H1 (cell line): Measurements from ENCODE around the gene PRXL2A. TPM values are rescaled to one million over a fixed set of nuclear protein-coding genes. Genes with fewer than 3 reads are reported as not detected.

Experiments used
- CTCF ChIA-PET: fragments of 300-600 bp; sonication (Branson Sonifier 250); formaldehyde crosslinking; loops from one replicate; lab custom pipeline; 2021; ENCODE audit not compliant: partially characterized antibody; lab: Charles Lee
- POLR2A ChIA-PET: fragments of 300-600 bp; sonication (Branson Sonifier 250); formaldehyde crosslinking; loops from one replicate; lab custom pipeline; 2021; ENCODE audit warnings: inconsistent platforms; ENCODE audit not compliant: partially characterized antibody; lab: Charles Lee
- DNase-seq, 2 experiments: peaks; one replicate each; pipeline versions ENCODE4 v3.0.0 to v3.0.0-alpha.2; 2010 to 2022; ENCODE audit warnings: low spot score in 2 of 2, low read depth in 1 of 2, mixed read lengths in 1 of 2
- FAIRE-seq: peaks from 2 replicates; lab custom pipeline; 2011; peaks lifted over from hg19 to GRCh38; lab: Jason Lieb, UNC
- H2AFZ ChIP-seq: 2 replicates; pipeline ENCODE4 v1.8.1; 2012; ENCODE audit warnings: low read length, inconsistent platforms
- H2AK5ac ChIP-seq: 2 replicates; pipeline ENCODE4 v1.6.1; 2013; ENCODE audit warnings: low read depth, low read length
- H2BK120ac ChIP-seq: replicated peaks from 2 replicates; pipeline ENCODE3; 2013; ENCODE audit warnings: low read depth, low read length, inconsistent platforms
- H2BK12ac ChIP-seq: 2 replicates; pipeline ENCODE4 v1.6.1; 2013; ENCODE audit warnings: low read depth, low read length
- H2BK15ac ChIP-seq: 2 replicates; pipeline ENCODE4 v1.6.1; 2013; ENCODE audit warnings: low read length
- H2BK20ac ChIP-seq: 2 replicates; pipeline ENCODE4 v1.6.1; 2013; ENCODE audit warnings: low read length
- H2BK5ac ChIP-seq: 2 replicates; pipeline ENCODE4 v1.6.1; 2013; ENCODE audit warnings: low read depth, low read length
- H3K14ac ChIP-seq: 2 replicates; pipeline ENCODE4 v1.6.1; 2013; ENCODE audit warnings: inconsistent platforms; ENCODE audit not compliant: insufficient read length
- H3K18ac ChIP-seq: 2 replicates; pipeline ENCODE4 v1.6.1; 2013; ENCODE audit warnings: low read length; ENCODE audit errors: extremely low read depth
- H3K23ac ChIP-seq: 2 replicates; pipeline ENCODE4 v1.6.1; 2013; ENCODE audit warnings: inconsistent platforms; ENCODE audit not compliant: insufficient read length
- H3K23me2 ChIP-seq: 2 replicates; pipeline ENCODE4 v1.6.1; 2013; ENCODE audit warnings: low read depth, low read length
- H3K27ac ChIP-seq: 2 replicates; pipeline ENCODE4 v1.6.1; 2011; ENCODE audit warnings: low read depth, low read length, inconsistent platforms
- H3K27me3 ChIP-seq, 4 experiments: replicated peaks in 1 of 4; 1 replicate in 1 of 4; 2 replicates in 3 of 4; pipeline versions ENCODE4 v1.6.1 to v1.8.1; 2011 to 2013; ENCODE audit warnings: low read length in 3 of 4, mild to moderate bottlenecking in 3 of 4, inconsistent platforms in 2 of 4, mixed read lengths in 2 of 4, moderate library complexity in 1 of 4; ENCODE audit not compliant: control insufficient read depth in 3 of 4, insufficient read depth in 3 of 4; ENCODE audit errors: extremely low read depth in 1 of 4
- H3K36me3 ChIP-seq, 4 experiments: 2 replicates each; pipeline versions ENCODE4 v1.6.1 to v1.8.1; 2011 to 2013; ENCODE audit warnings: mild to moderate bottlenecking in 4 of 4, low read length in 3 of 4, moderate library complexity in 2 of 4, control low read depth in 1 of 4, inconsistent platforms in 1 of 4; ENCODE audit not compliant: insufficient read depth in 4 of 4, control insufficient read depth in 2 of 4
- H3K4ac ChIP-seq: replicated peaks from 2 replicates; pipeline ENCODE3; 2013; ENCODE audit warnings: low read length, low read depth, mixed read lengths, inconsistent platforms; ENCODE audit not compliant: insufficient read length
- H3K4me1 ChIP-seq, 4 experiments: replicated peaks in 1 of 4; 1 replicate in 1 of 4; 2 replicates in 3 of 4; pipeline versions ENCODE4 v1.6.1 to v1.8.1; 2011 to 2013; ENCODE audit warnings: low read length in 3 of 4, inconsistent platforms in 2 of 4, mixed read lengths in 1 of 4; ENCODE audit not compliant: insufficient read depth in 4 of 4, control insufficient read depth in 3 of 4
- H3K4me2 ChIP-seq, 2 experiments: 2 replicates each; pipeline versions ENCODE4 v1.6.1 to v1.8.1; 2011 to 2013; ENCODE audit warnings: low read depth in 2 of 2, low read length in 2 of 2, control low read depth in 1 of 2, inconsistent platforms in 1 of 2, mild to moderate bottlenecking in 1 of 2; ENCODE audit not compliant: insufficient read depth in 1 of 2
- H3K4me3 ChIP-seq, 4 experiments: fragments of 200-600, 300-600 bp in 1 of 4; sonication (generic), shearing (Covaris generic), sonication (Bioruptor Twin) in 1 of 4; 2 replicates each; pipeline versions ENCODE4 v1.5.1 to v1.8.1; 2011 to 2016; ENCODE audit warnings: low read length in 4 of 4, low read depth in 3 of 4, control low read depth in 2 of 4, inconsistent platforms in 2 of 4, mild to moderate bottlenecking in 2 of 4, mixed read lengths in 1 of 4, moderate library complexity in 1 of 4; ENCODE audit not compliant: insufficient read depth in 2 of 4; ENCODE audit errors: extremely low read depth in 1 of 4
- H3K56ac ChIP-seq: replicated peaks from 2 replicates; pipeline ENCODE3; 2013; ENCODE audit warnings: low read depth, mild to moderate bottlenecking, mixed read lengths, low read length, inconsistent platforms; ENCODE audit not compliant: insufficient read length
- H3K79me1 ChIP-seq: 2 replicates; pipeline ENCODE4 v1.6.1; 2013; ENCODE audit warnings: low read depth, low read length, control low read depth
- H3K79me2 ChIP-seq, 2 experiments: 2 replicates each; pipeline versions ENCODE4 v1.6.1 to v1.8.1; 2012 to 2013; ENCODE audit warnings: low read length in 2 of 2, mild to moderate bottlenecking in 2 of 2, inconsistent platforms in 1 of 2; ENCODE audit not compliant: insufficient read depth in 2 of 2, control insufficient read depth in 1 of 2
- H3K9ac ChIP-seq, 4 experiments: replicated peaks in 1 of 4; 1 replicate in 1 of 4; 2 replicates in 3 of 4; pipeline versions ENCODE4 v1.6.1 to v1.8.1; 2011 to 2013; ENCODE audit warnings: low read depth in 3 of 4, low read length in 3 of 4, control low read depth in 2 of 4, mild to moderate bottlenecking in 2 of 4, moderate library complexity in 2 of 4, inconsistent platforms in 1 of 4; ENCODE audit errors: extremely low read depth in 1 of 4
- H3K9me3 ChIP-seq, 2 experiments: 2 replicates each; pipeline versions ENCODE4 v1.6.1 to v1.8.1; 2012 to 2013; ENCODE audit warnings: mild to moderate bottlenecking in 2 of 2, moderate library complexity in 2 of 2, control low read depth in 1 of 2, inconsistent platforms in 1 of 2, low read depth in 1 of 2, low read length in 1 of 2, mixed read lengths in 1 of 2; ENCODE audit not compliant: insufficient read depth in 2 of 2
- H4K20me1 ChIP-seq, 2 experiments: replicated peaks in 1 of 2; 2 replicates each; pipeline versions ENCODE3 to v1.8.1; 2011 to 2013; ENCODE audit warnings: inconsistent platforms in 2 of 2, low read length in 2 of 2, mild to moderate bottlenecking in 1 of 2; ENCODE audit not compliant: insufficient read depth in 2 of 2, control insufficient read depth in 1 of 2
- H4K5ac ChIP-seq: 2 replicates; pipeline ENCODE4 v1.6.1; 2013; ENCODE audit warnings: low read length, low read depth, mixed read lengths, inconsistent platforms; ENCODE audit not compliant: insufficient read length
- H4K8ac ChIP-seq: 2 replicates; pipeline ENCODE4 v1.8.0; 2013; ENCODE audit warnings: mild to moderate bottlenecking, moderate library complexity, low read length, inconsistent platforms; ENCODE audit not compliant: insufficient read depth; ENCODE audit errors: extremely low read depth
- H4K91ac ChIP-seq: replicated peaks from 2 replicates; pipeline ENCODE3; 2013; ENCODE audit warnings: low read length, mixed read lengths, inconsistent platforms; ENCODE audit not compliant: insufficient read length
- BACH1 ChIP-seq: IDR thresholded peaks from 2 replicates; pipeline ENCODE4 v1.6.1; 2012; ENCODE audit warnings: low read length, improper control_type of control experiment
- CBX5 ChIP-seq: fragments of 300-800, 300-1000 bp; sonication (generic); IDR thresholded peaks from 2 replicates; pipeline ENCODE4 v1.7.1; 2016; ENCODE audit warnings: antibody characterized with exemption, low read length, low read depth
- GABPA ChIP-seq: IDR thresholded peaks from 2 replicates; pipeline ENCODE4 v1.6.1; 2011; ENCODE audit warnings: mild to moderate bottlenecking, low read length, moderate library complexity, borderline replicate concordance; ENCODE audit not compliant: insufficient read depth
- POLR2AphosphoS5 ChIP-seq: IDR thresholded peaks from 2 replicates; pipeline ENCODE4 v1.6.1; 2011; ENCODE audit warnings: low read depth, low read length
- RBBP5 ChIP-seq: IDR thresholded peaks from 2 replicates; pipeline ENCODE4 v1.7.1; 2012; ENCODE audit warnings: low read depth, mild to moderate bottlenecking, inconsistent platforms, low read length, moderate library complexity, borderline replicate concordance
- TBP ChIP-seq: IDR thresholded peaks from 2 replicates; pipeline ENCODE4 v1.6.1; 2011; ENCODE audit warnings: low read depth, low read length, improper control_type of control experiment
- WGBS, 2 experiments: shearing (Covaris generic) in 1 of 2; methylation state at CpG; one replicate each; pipeline versions ENCODE4 v1.1.6 to v1.1.7; 2013 to 2015; ENCODE audit warnings: low lambda C conversion rate in 2 of 2, mixed read lengths in 2 of 2, inconsistent platforms in 1 of 2, low coverage in 1 of 2, missing lambda C conversion rate in 1 of 2; ENCODE audit not compliant: insufficient replicate concordance in 2 of 2, insufficient coverage in 1 of 2, insufficient read length in 1 of 2; ENCODE audit errors: extremely low coverage in 1 of 2, missing lambda C conversion rate in 1 of 2; 5-methylcytosine and 5-hydroxymethylcytosine counted together
- polyA plus RNA-seq, 7 experiments: library from polyadenylated mRNA; depleted of rRNA in 3 of 7; stranded (reverse) in 5 of 7; unstranded in 2 of 7; fragments of >200 nt in 5 of 7; fragments of 200-250 nt in 2 of 7; gene quantifications; 1 replicate in 5 of 7; 2 replicates in 1 of 7; 4 replicates in 1 of 7; pipeline versions ENCODE4 v1.2.1 to v1.2.3, GENCODE V29; 2011 to 2013; ENCODE audit warnings: missing spikeins in 2 of 7, mixed read lengths in 2 of 7
- total RNA-seq: library from RNA; stranded (reverse); fragmentation: NEBNext Ultra II Directional; extraction: Animal tissue kit (Norgen Biotek cat#: 25700); gene quantifications from 2 replicates; pipeline ENCODE4 v1.2.1, GENCODE V29; 2021

The PRXL2A gene
- total and polyA plus RNA-seq, 2 of the 8 experiments (the other 6 are each of a cell fraction or from before 2014, with no cell fraction given) = 13.4 to 58.3 TPM

DNA sequence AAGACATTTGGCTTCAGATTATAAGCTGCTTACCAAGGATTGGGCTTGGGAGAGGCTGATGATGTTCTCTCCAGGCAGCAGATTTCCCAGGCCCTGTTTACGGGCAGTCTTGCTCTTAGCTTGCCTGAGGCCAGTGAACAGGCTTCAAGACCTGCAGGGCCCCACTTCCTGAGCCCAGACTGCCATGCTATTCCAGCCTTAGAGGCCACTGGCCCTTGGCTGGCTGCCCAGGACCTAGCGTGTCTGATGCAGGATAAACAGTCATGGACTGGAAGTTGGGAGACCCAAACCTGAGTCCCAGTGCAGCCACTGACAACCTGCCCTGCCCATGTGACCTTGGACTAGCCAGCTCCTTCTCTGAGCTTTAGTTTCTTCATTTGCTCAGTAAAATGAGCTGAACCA is 2.9 kb downstream of the PRXL2A start:
- no peak for FAIRE-seq
- H2AFZ ChIP-seq = no peak overlapping the region
- no peak overlapping the region for H3K14ac ChIP-seq
- no peak overlapping the region for H4K8ac ChIP-seq
- H3K9me3 ChIP-seq = no peaks in the 10 kb centered on the region
- no peak overlapping the region for H3K4me3 ChIP-seq
- H2AK5ac ChIP-seq = no peak overlapping the region
- no peak overlapping the region for H3K9ac ChIP-seq
- H2BK5ac ChIP-seq = no peak overlapping the region
- H3K27me3 ChIP-seq = peaks cover 0 to 12% (median 10%) of the 10 kb centered on the region in 4 experiments; a peak in 4 of 7 replicates
- no peak overlapping the region for H3K27ac ChIP-seq
- H3K23me2 ChIP-seq = peaks cover 9% of the 10 kb centered on the region; the same call in 1 of the 2 replicates
- TF ChIP-seq RBBP5 = no peak
- TF ChIP-seq CBX5 = no peak
- TF ChIP-seq BACH1 = no peak
- TF ChIP-seq TBP = no peak
- no peak for TF ChIP-seq GABPA
- TF ChIP-seq POLR2AphosphoS5 = no peak
- POLR2A ChIA-PET = no interaction called here
- H2BK15ac ChIP-seq = no peak overlapping the region
- peaks cover 4% of the 10 kb centered on the region for H3K79me1 ChIP-seq
- H2BK20ac ChIP-seq = no peak overlapping the region
- H3K23ac ChIP-seq = no peak overlapping the region
- H2BK12ac ChIP-seq = no peak overlapping the region
- no peak overlapping the region for H4K91ac ChIP-seq
- peaks cover 0 to 22% of the 10 kb centered on the region in 2 experiments; a peak in 2 of 4 replicates for H3K79me2 ChIP-seq
- H4K20me1 ChIP-seq = peaks cover 16 to 34% of the 10 kb centered on the region in 2 experiments
- DNase-seq = no peak
- CTCF ChIA-PET = interaction anchor here (0.8 to 3.1 kb wide), 7 partner anchors 9 to 186 kb away, joined by 3 to 22 read pairs (median 4); no protein-coding TSS in a partner anchor
- no peak overlapping the region for H3K56ac ChIP-seq
- no peak overlapping the region for H3K18ac ChIP-seq
- peaks cover 1 to 7% (median 5%) of the 10 kb centered on the region in 4 experiments for H3K4me1 ChIP-seq
- no peak overlapping the region for H2BK120ac ChIP-seq
- 88% methylated on average over 2 of the region's 2 CpGs; no CpG with 5 or more reads in 1 of the 2 experiments for WGBS, 2 experiments
- no peak overlapping the region for H4K5ac ChIP-seq
- H3K36me3 ChIP-seq = no peaks in the 10 kb centered on the region; a peak in 3 of 8 replicates
- H3K4me2 ChIP-seq = no peak overlapping the region
- no peak overlapping the region for H3K4ac ChIP-seq
